A172 (cell line): ENCODE results near the gene CUL7. TPM values are rescaled to one million over a fixed set of nuclear protein-coding genes. Genes with fewer than 3 reads are reported as not detected.
"Not testable (repeated sequence)": the region's sequence is repeated elsewhere in the genome, so short reads cannot be mapped to it uniquely, and the experiment has no call there.

Experiments used
- DNase-seq: peaks from one replicate; pipeline ENCODE4 v3.0.0-alpha.2; 2015; ENCODE audit warnings: low spot score
- total RNA-seq: library from RNA; depleted of rRNA; stranded (reverse); fragments of >200 nt; shearing (Covaris generic); gene quantifications from 2 replicates; pipeline ENCODE4 v1.2.3, GENCODE V29; 2014

Gene CUL7
- total RNA-seq, 1 experiment from 2014 or later: 22.5 TPM

GRCh38 chr6:43045371-43045930, 8.2 kb downstream of the CUL7 start:
- DNase-seq: no peak

DNA sequence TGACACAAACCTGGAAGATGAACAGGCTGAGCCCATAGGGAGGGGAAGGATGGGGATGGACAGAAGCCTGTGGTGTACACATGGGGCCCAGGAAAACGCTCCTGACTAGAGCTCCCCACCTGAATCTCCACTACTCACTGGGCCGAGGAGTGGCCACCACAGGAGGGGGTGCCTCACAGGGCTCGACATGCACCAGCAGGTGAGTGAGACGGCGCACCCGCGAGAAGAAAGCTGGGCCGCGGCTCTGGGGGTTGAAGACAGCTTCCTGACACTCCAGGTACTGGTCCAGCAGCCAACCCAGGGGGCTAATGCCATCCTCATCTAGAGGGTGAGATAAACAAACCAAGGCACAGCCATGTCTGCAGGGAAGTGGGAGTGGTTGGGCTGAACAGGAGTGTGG, 10.3 kb downstream of the CUL7 start:
- no peak for DNase-seq

GRCh38 chr6:43041475-43041874, 12.2 kb downstream of the CUL7 start:
- DNase-seq: not testable (repeated sequence)

DNA sequence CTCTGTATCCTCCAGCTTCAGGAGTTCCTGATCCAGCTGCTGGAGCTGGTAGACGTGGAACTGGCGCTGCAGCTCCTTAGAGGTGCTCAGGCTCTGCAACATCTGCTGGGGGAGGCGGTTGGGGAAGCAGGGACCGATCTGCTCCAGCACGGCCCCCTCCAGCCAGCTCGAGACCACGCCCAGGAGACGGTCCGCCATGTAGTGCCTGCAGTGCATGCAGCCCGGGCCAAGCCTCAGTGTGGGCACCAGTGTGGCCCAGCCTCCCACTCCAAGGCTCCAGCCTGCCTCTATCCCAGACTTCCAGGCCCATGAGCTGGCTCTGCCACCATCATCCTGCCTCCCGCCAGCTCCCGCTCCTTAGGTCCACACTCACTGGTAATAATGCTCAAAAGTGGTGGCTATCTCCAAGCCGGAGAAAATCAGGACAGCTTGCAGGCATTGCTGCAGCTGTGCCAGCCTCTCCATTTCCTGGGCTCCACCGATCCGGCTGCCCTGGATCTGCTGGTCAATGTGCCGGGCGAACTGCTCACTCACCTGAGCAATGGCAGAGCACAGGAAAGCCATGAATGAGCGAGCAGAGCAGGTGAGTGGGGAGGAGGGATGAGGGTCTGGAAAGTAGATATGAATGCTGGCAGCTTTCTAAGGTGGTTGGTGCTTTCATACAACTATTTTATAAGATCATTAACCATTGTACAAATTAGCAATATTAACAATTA, 13.0 kb downstream of the CUL7 start:
- DNase-seq: no peak

DNA sequence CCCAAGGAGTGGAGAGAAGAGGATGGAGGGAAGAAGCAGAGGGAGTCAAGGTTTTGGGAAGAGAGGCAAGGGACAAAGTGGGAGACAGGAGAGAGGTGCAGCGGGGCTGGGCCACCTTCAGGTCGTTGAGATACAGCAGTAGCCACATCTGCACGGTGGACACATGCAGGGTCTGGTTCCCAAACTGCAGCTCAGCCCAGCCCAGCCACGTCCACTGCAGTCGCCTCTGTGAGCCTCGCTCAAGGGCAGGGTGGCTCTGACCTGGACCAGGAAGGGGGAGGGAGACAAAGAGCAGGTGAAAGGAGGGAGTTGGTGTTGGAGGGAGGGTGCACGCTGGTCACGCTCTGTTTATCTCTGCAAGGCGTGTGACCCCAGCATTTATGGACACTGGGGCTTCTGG, 14.9 kb downstream of the CUL7 start:
- no peak for DNase-seq

DNA sequence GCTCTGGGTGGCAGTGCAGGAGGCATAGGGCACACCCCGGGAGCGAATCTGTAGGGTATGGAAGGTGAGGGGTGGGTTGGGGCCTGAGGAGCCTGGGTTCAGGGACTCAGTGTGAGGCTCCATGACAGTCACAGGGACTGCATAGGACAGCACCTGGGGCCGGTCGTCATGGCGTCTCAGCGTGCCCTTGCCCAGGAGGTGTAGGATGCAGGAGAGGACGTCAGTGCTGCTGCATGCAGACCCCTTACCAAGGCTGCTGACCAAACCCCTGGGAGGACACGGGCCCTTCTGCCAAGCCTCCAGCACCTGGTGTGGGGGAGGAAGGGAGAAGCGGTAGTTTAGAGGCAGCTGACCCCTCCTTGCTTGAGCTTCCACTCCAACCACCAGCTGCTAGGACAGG, 15.9 kb downstream of the CUL7 start:
- DNase-seq: no peak

- DNase-seq: no peak
These were observed 16.5 kb downstream of the CUL7 start for GRCh38 chr6:43037197-43037596.

DNA sequence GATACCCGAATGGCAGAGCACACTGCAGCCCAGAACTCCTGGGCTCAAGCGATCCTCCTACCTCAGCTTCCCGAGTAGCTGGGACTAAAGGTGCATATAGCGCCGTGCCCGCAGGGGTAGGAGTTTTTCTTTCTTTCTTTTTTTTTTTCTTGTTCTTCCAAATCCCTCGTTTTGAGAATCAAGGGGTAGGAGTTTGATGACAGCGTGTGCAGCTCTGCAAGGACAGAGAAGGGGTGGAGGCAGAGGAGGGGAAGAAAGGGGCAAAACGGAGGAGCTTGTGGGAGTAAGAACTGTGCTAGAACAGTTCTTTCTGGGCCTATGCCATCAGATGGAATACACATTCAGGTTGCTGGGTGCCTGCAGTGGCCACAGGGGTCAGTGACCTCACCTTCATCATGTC, 16.9 kb downstream of the CUL7 start:
- no peak for DNase-seq

DNA sequence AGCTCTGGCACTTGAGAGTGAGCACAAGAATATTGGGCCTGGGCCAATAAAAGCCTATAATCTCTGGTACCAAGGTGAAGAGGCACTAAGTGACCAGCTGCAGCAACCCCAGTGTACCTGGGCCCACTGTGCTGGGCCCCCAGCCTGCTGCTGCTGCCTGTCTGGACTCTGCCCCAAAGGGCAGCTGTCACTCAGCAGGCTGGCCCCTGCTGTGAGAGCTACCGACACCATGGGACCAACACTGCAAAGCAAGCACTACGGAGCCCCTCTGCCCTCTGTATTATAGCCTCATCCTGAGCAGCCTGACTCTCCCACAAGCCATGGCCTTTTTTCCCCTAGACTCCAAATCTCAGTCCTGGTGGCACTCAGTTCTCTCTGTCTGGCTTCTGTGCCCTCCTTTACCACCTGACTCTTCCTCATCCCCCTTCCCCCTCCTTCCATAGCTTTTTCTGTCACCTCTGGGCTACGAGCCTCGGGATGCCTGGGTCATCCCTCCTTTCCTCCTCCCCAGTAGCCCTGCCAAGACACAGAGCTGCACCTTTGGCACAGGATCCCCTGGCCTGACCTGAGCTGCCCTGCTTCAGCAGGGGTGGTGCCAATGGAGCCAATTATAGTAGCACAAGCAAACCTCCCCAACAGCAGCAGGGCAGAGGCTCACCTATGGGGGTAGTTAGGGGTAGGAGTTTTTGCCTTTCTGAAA, 18.0 kb downstream of the CUL7 start:
- no peak for DNase-seq

- DNase-seq: no peak
These were observed 19.5 kb downstream of the CUL7 start for GRCh38 chr6:43034190-43034525.

DNA sequence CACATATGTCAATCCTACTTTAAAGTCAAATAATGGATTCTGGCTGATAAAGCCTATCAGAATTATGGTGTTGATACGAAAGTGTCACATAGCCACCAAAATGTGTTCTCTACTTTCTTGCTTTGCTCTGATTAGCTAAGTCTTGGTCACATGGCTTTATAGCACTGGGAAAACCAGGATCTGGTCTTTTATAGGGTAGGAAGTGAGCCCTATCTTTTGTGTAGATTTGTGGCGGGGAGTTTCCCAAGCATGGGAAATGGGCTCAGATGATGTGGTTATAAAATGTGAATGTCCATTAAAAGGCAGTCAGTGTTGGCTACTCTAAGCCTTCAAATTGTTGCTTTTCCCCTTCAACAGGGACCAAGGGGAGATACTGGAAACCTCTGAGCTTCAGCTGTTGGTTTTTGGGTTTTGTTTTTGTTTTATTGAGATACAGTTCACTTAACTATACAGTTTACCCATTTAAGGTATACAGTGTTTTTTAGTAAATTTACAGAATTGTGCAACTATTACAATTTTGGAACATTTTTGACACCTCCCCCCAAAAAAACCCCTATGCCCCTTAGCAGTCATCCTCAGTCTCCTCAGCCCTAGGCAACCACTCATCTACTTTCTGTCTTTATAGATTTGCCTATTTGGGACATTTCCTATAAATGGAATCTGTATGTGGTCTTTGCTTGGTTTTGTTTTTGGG, 20.0 kb downstream of the CUL7 start:
- DNase-seq: no peak

GRCh38 chr6:43032326-43032725, 21.3 kb downstream of the CUL7 start:
- no peak for DNase-seq

- no peak for DNase-seq
These were observed 24.5 kb downstream of the CUL7 start for GRCh38 chr6:43029120-43029519.

- DNase-seq: no peak
These were observed 27.3 kb downstream of the CUL7 start for GRCh38 chr6:43026365-43026764.

GRCh38 chr6:43024436-43024835, 29.2 kb downstream of the CUL7 start:
- DNase-seq: no peak

DNA sequence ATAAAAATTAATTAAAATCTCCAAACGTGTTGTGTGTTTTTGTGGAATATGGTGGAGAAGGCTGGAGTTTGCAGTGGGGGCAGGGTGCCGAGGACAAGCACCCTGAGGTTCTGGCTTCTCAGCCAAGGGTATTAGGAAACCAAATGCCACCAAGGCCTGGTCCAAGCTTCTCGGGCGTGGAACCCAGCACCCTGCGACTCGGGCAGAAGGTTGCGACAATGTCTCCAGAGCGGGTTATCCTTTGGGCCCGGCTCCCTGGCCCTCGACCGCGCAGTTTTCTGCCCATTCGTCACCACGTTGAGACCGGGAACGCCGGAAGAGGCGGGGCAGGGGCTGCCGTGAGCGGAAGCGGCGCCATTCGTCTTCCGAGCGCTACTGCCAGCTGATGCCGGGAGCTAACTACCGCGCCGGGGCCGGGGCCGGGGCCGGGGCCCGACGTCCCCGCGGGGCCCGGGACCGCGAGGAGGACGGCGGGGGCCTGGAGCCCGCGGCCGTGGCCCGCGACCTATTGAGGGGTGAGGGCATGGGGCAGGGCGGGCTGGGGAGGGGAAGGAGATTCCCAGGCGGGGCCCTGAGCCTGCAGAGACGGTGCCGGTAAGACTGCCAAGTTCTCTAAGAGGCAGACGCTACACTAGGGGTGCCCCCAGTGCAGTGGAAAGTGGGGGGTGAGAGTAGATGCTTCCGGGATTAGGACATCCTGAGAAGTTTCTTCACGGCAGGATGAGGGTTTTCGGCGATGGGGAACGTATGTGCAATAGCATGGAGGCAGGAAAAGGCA, 32.2 kb downstream of the CUL7 start, which contains the start of gene RRP36:
RRP36 (plus strand) TSS at position 354 of the 778 bp plus-strand sequence; CDS start at position 386, 32 bp downstream.
- peak; percentile 64 for DNase-seq

- DNase-seq: no peak
These were observed 32.8 kb downstream of the CUL7 start for GRCh38 chr6:43020847-43021246.

DNA sequence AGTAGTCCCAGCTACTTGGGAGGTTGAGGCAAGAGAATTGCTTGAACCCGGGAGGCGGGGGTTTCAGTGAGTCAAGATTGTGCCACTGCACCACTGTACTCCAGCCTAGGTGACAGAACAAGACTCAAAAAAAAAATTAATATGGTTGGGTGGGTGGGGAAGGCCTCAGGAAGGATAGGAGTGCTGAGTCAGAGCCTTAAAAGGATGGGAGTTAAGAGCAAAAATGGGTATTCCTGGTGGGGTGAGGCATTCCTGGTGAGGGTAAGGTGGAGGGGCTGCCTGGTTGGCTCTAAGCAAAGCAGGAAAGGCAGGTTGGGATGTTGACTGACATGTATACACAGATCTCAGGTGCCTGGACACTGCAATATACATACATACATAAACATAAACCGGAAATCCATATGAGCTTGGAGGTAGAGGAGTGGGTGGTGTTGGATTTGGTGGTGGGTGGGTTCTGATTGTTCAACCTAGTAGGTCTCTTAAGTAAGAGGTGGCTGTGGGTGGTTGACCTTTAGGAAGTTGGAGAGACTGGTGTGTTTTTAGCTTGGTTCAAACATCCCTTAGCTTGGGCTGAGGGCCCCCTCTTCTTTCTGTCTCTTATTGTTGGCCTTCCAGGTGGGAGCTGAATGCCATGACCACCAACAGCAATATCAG, 33.5 kb downstream of the CUL7 start:
- DNase-seq: no peak

DNA sequence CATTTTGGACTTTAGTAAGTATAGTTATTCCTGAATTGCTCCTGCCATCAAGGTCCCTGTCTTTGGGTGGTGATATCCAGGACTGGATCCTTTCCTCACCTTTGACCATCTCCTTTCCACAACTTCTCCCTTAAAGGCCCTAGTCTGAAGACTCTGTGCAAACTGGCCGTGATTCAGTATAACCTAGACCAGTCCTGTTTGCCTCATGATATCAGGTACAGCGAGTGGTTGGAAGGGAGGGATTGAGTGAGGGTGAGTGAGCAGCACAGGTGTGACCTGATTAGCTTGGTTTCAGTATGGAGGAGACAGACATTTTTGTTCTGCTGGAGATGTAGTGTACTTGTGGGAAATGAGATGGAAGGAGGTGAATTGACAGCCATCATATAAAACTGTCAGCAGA, 34.5 kb downstream of the CUL7 start:
- no peak for DNase-seq

- no peak for DNase-seq
These were observed 36.7 kb downstream of the CUL7 start for GRCh38 chr6:43016943-43017334.
